B cell (primary cell): ENCODE results near the gene LRP1. TPM values are rescaled to one million over a fixed set of nuclear protein-coding genes. Genes with fewer than 3 reads are reported as not detected.

Experiments
- ATAC-seq: fragments of 200-7000 bp; cut with Tn5 transposase; one replicate; pipeline ENCODE4 v1.10.0; 2021; ENCODE audit warnings: low read depth, mild to moderate bottlenecking, moderate number of reproducible peaks, moderate library complexity
- CTCF ChIA-PET: fragments of 350-600 bp; sonication (Branson Sonifier 250); formaldehyde crosslinking; loops from one replicate; lab custom pipeline; 2021; ENCODE audit warnings: antibody characterized with exemption, inconsistent platforms; lab: Charles Lee
- POLR2A ChIA-PET: fragments of 350-600 bp; sonication (Branson Sonifier 250); formaldehyde crosslinking; loops from one replicate; lab custom pipeline; 2021; ENCODE audit warnings: antibody characterized with exemption; lab: Charles Lee
- DNase-seq: peaks from one replicate; pipeline ENCODE4 v3.0.0; 2013
- H2AFZ ChIP-seq: 2 replicates; pipeline ENCODE4 v1.6.1; 2012; ENCODE audit warnings: mild to moderate bottlenecking, low read depth, low read length; ENCODE audit not compliant: insufficient read depth, poor library complexity, severe bottlenecking
- H3K27ac ChIP-seq, 2 donors: 1 replicate in 1 of 2; 2 replicates in 1 of 2; pipeline ENCODE4 v1.5.1; 2012 to 2013; ENCODE audit warnings: low read length in 2 of 2, mild to moderate bottlenecking in 2 of 2, moderate library complexity in 1 of 2
- H3K27me3 ChIP-seq, 4 experiments: fragments of 200-600 bp in 1 of 4; sonication (generic) in 1 of 4; replicated peaks in 1 of 4; 1 replicate in 2 of 4; 2 replicates in 2 of 4; pipeline versions ENCODE4 v1.6.1 to v1.7.0; 2013 to 2016; ENCODE audit warnings: low read length in 3 of 4, mild to moderate bottlenecking in 2 of 4, mixed read lengths in 1 of 4, moderate library complexity in 1 of 4; ENCODE audit not compliant: insufficient read depth in 4 of 4, control insufficient read depth in 3 of 4; ENCODE audit errors: control extremely low read depth in 1 of 4
- H3K36me3 ChIP-seq, 2 experiments: replicated peaks in 1 of 2; 1 replicate in 1 of 2; 2 replicates in 1 of 2; pipeline versions ENCODE4 v1.6.1 to v1.7.1; 2013; ENCODE audit warnings: low read length in 1 of 2; ENCODE audit not compliant: insufficient read depth in 2 of 2, control insufficient read depth in 1 of 2; ENCODE audit errors: control extremely low read depth in 1 of 2, extremely low read depth in 1 of 2
- H3K4me1 ChIP-seq, 2 donors: fragments of 200-600 bp in 1 of 2; sonication (generic) in 1 of 2; 1 replicate in 1 of 2; 2 replicates in 1 of 2; pipeline versions ENCODE4 v1.5.1 to v1.6.1; 2013 to 2017; ENCODE audit warnings: low read length in 2 of 2; ENCODE audit not compliant: control insufficient read depth in 2 of 2, insufficient read depth in 2 of 2
- H3K4me2 ChIP-seq: replicated peaks from 2 replicates; pipeline ENCODE3; 2012; ENCODE audit warnings: mild to moderate bottlenecking, low read depth, low read length; ENCODE audit not compliant: poor library complexity, severe bottlenecking
- H3K4me3 ChIP-seq, 5 experiments: fragments of 200-600 bp in 1 of 5; sonication (generic) in 1 of 5; 1 replicate in 3 of 5; 2 replicates in 2 of 5; pipeline versions ENCODE4 v1.5.1 to v1.7.0; 2011 to 2016; ENCODE audit warnings: low read length in 4 of 5, mild to moderate bottlenecking in 4 of 5, low read depth in 2 of 5, control low read depth in 1 of 5, moderate library complexity in 1 of 5; ENCODE audit not compliant: insufficient read depth in 1 of 5; ENCODE audit errors: control extremely low read depth in 1 of 5, extremely low read depth in 1 of 5
- H3K79me2 ChIP-seq: fragments of 200-600 bp; sonication (generic); one replicate; pipeline ENCODE4 v1.6.0; 2016; ENCODE audit warnings: low read length; ENCODE audit not compliant: control insufficient read depth, insufficient read depth
- H3K9ac ChIP-seq: fragments of 200-600 bp; sonication (generic); 2 replicates; pipeline ENCODE4 v1.6.1; 2017; ENCODE audit warnings: mild to moderate bottlenecking, low read length, moderate library complexity
- H3K9me3 ChIP-seq, 3 donors: one replicate each; pipeline versions ENCODE4 v1.6.1 to v1.7.1; 2013; ENCODE audit warnings: low read length in 2 of 3; ENCODE audit not compliant: control insufficient read depth in 2 of 3, insufficient read depth in 1 of 3; ENCODE audit errors: control extremely low read depth in 1 of 3
- H4K20me1 ChIP-seq: 2 replicates; pipeline ENCODE4 v1.6.0; 2012; ENCODE audit warnings: mild to moderate bottlenecking, low read length; ENCODE audit not compliant: insufficient read depth, control insufficient read depth, poor library complexity, severe bottlenecking
- H3K27ac Mint-ChIP-seq: one replicate; pipeline ENCODE4 v1.8.0; 2021; ENCODE audit warnings: mixed read lengths
- H3K27me3 Mint-ChIP-seq: one replicate; pipeline ENCODE4 v1.8.0; 2021; ENCODE audit warnings: mixed read lengths
- H3K4me1 Mint-ChIP-seq: one replicate; pipeline ENCODE4 v1.8.0; 2021; ENCODE audit warnings: mixed read lengths
- H3K4me3 Mint-ChIP-seq: one replicate; pipeline ENCODE4 v1.8.0; 2021; ENCODE audit warnings: mixed read lengths
- H3K9me3 Mint-ChIP-seq: one replicate; pipeline ENCODE4 v1.8.0; 2022; ENCODE audit warnings: mixed read lengths; ENCODE audit not compliant: insufficient read depth
- CTCF ChIP-seq: fragments of 200-600 bp; IDR thresholded peaks from one replicate; pipeline ENCODE4 v1.8.0; 2022; ENCODE audit warnings: antibody characterized with exemption, mild to moderate bottlenecking
- EZH2 ChIP-seq: IDR thresholded peaks from 2 replicates; pipeline ENCODE4 v1.6.1; 2012; ENCODE audit warnings: borderline replicate concordance, low read depth, mild to moderate bottlenecking, moderate library complexity, low read length; ENCODE audit not compliant: insufficient read depth, poor library complexity, severe bottlenecking
- WGBS: methylation state at CpG from one replicate; pipeline ENCODE4 v1.1.5; 2013; ENCODE audit warnings: missing lambda C conversion rate; ENCODE audit not compliant: insufficient coverage; 5-methylcytosine and 5-hydroxymethylcytosine counted together
- intact Hi-C: fragments of 100-400 bp; cut with micrococcal nuclease; formaldehyde crosslinking; loops from one replicate; pipeline ENCODE4 v1.10.0; 2022
- polyA plus RNA-seq: library from polyadenylated mRNA; depleted of rRNA; stranded (reverse); fragments of >200 nt; gene quantifications from 2 replicates; pipeline ENCODE4 v1.2.3, GENCODE V29; 2012
- total RNA-seq, 2 donors: library from RNA; stranded (reverse); fragments of 120-200 nt in 1 of 2; gene quantifications; 1 replicate in 1 of 2; 2 replicates in 1 of 2; pipeline versions ENCODE4 v1.2.3 to v1.2.4, GENCODE V29; 2013 to 2022

LRP1 gene
- total and polyA plus RNA-seq, 2 donors (not counting 1 experiment from before 2014, with no cell fraction given): 2.0 to 4.1 TPM

- Mint-ChIP-seq H3K4me3 (no peak overlapping the region), H3K27me3 (peaks cover 64% of the 10 kb centered on the region), H3K27ac (no peak overlapping the region), H3K9me3 (no peaks in the 10 kb centered on the region), H3K4me1 (peaks cover 76% of the 10 kb centered on the region)
- H4K20me1 ChIP-seq: peaks cover 27% of the 10 kb centered on the region
- peaks cover 0 to 52% (median 0%) of the 10 kb centered on the region in 3 donors for H3K9me3 ChIP-seq
- H3K4me1 ChIP-seq: peaks cover 85 to 88% of the 10 kb centered on the region in 2 donors
- H2AFZ ChIP-seq: no peak overlapping the region
- WGBS: 38% methylated on average over 11 of the region's 13 CpGs
- no peak overlapping the region for H3K9ac ChIP-seq
- H3K36me3 ChIP-seq: no peaks in the 10 kb centered on the region
- DNase-seq: no peak
- H3K4me3 ChIP-seq: no peak overlapping the region
- H3K79me2 ChIP-seq: peaks cover 5% of the 10 kb centered on the region
- CTCF ChIA-PET: interaction anchor here (0.6 to 31.1 kb wide), 4 partner anchors 6 to 20 kb away, joined by 3 to 838 read pairs (median 184); partner anchors contain the start of gene NXPH4
- H3K4me2 ChIP-seq: no peak overlapping the region
- peaks cover 0 to 99% (median 63%) of the 10 kb centered on the region in 4 experiments for H3K27me3 ChIP-seq
- POLR2A ChIA-PET: interaction anchor here (0.6 to 7.5 kb wide), 3 partner anchors 9 to 242 kb away, joined by 3 to 89 read pairs (median 4); a partner anchor contains a TSS
- TF ChIP-seq CTCF (no peak), EZH2 (no peak)
- ATAC-seq: no peak
- no peak overlapping the region for H3K27ac ChIP-seq
- intact Hi-C loops: no loop called here
Observed at GRCh38 chr12:57222286-57223190, 94.3 kb downstream of the LRP1 start.
